T-helper 9 cell (primary cell): ENCODE measurements around the gene CITED1.

Experiments
- DNase-seq: peaks from one replicate; pipeline ENCODE4 v3.0.0-alpha.2; 2020

The CITED1 gene

GRCh38 chrX:72269671-72270251 lies 36.0 kb downstream of the CITED1 start:
- no peak for DNase-seq

- no peak for DNase-seq
Observed at GRCh38 chrX:72268597-72269365, 36.9 kb downstream of the CITED1 start.

GRCh38 chrX:72265263-72265662 lies 40.5 kb downstream of the CITED1 start:
- no peak for DNase-seq

GRCh38 chrX:72262077-72262476 lies 43.6 kb downstream of the CITED1 start:
- no peak for DNase-seq

GRCh38 chrX:72260448-72260847 lies 45.3 kb downstream of the CITED1 start:
- no peak for DNase-seq

GRCh38 chrX:72258174-72258573 lies 47.5 kb downstream of the CITED1 start:
- no peak for DNase-seq

- DNase-seq = no peak
Observed at GRCh38 chrX:72255864-72256263, 49.9 kb downstream of the CITED1 start.

GRCh38 chrX:72255445-72255844 lies 50.3 kb downstream of the CITED1 start:
- no peak for DNase-seq

- no peak for DNase-seq
Observed at GRCh38 chrX:72254816-72255215, 50.9 kb downstream of the CITED1 start.

GRCh38 chrX:72253686-72254085 lies 52.0 kb downstream of the CITED1 start:
- DNase-seq = no peak
